A549 (cell line): Measurements from ENCODE around the gene ZBTB20. TPM values are rescaled to one million over a fixed set of nuclear protein-coding genes. Genes with fewer than 3 reads are reported as not detected.
A peak's percentile ranks its signal among the peaks of the same experiment; 100 is the strongest.

Experiments used
- ATAC-seq, 2 experiments: fragments of 200-7000 bp in 1 of 2; fragments of >200 bp in 1 of 2; cut with Nextera tagmentation in 1 of 2; cut with Tn5 transposase in 1 of 2; 3 replicates each; pipeline versions ENCODE4 v1.8.0 to v1.9.1; 2018 to 2020; ENCODE audit warnings: mild to moderate bottlenecking in 1 of 2, moderate library complexity in 1 of 2
- CTCF ChIA-PET: fragments of 300-600 bp; sonication (Branson Sonifier 250); formaldehyde crosslinking; extraction: SDS; loops from one replicate; lab custom pipeline; 2021; ENCODE audit warnings: antibody characterized with exemption, inconsistent platforms; lab: Yijun Ruan, JAX
- POLR2A ChIA-PET: fragments of 350-600 bp; formaldehyde crosslinking; extraction: SDS; loops from one replicate; lab custom pipeline; 2021; ENCODE audit warnings: antibody characterized with exemption, inconsistent platforms; lab: Yijun Ruan, JAX
- DNase-seq, 2 experiments: peaks; one replicate each; pipeline versions ENCODE4 v3.0.0 to v3.0.0-alpha.2; 2011 to 2016; ENCODE audit warnings: low read depth in 1 of 2, low spot score in 1 of 2
- FAIRE-seq: peaks from 2 replicates; lab custom pipeline; 2011; peaks lifted over from hg19 to GRCh38; lab: Jason Lieb, UNC
- H3K27ac ChIP-seq, 2 experiments: fragments of >200 bp; sonication (Bioruptor Twin); formaldehyde crosslinking; 3 replicates each; pipeline ENCODE4 v1.5.1; 2016 to 2017
- H3K4me1 ChIP-seq: fragments of >200 bp; sonication (Bioruptor Twin); formaldehyde crosslinking; 3 replicates; pipeline ENCODE4 v1.6.1; 2016
- H3K4me2 ChIP-seq: fragments of >200 bp; sonication (Bioruptor Twin); formaldehyde crosslinking; 3 replicates; pipeline ENCODE4 v1.6.1; 2016
- H3K4me3 ChIP-seq: fragments of >200 bp; sonication (Bioruptor Twin); formaldehyde crosslinking; 3 replicates; pipeline ENCODE4 v1.5.1; 2016
- H3K9me3 ChIP-seq: fragments of >200 bp; sonication (Bioruptor Twin); formaldehyde crosslinking; 3 replicates; pipeline ENCODE4 v1.6.1; 2016
- BHLHE40 ChIP-seq: IDR thresholded peaks from 2 replicates; pipeline ENCODE4 v1.6.1; 2012; ENCODE audit warnings: low read depth, low read length, inconsistent platforms
- CBX2 ChIP-seq: fragments of 200-600 bp; sonication (generic); IDR thresholded peaks from 2 replicates; pipeline ENCODE4 v1.6.1; 2016; ENCODE audit warnings: low read depth, mild to moderate bottlenecking, borderline replicate concordance
- CEBPB ChIP-seq, 2 experiments: fragments of >200 bp in 1 of 2; sonication (Bioruptor Twin) in 1 of 2; formaldehyde crosslinking in 1 of 2; IDR thresholded peaks; 2 replicates each; pipeline ENCODE4 v1.6.1; 2012 to 2016
- EHMT2 ChIP-seq: fragments of 200-600 bp; sonication (generic); IDR thresholded peaks from 2 replicates; pipeline ENCODE4 v1.6.1; 2016; ENCODE audit warnings: antibody characterized with exemption, low read depth, mild to moderate bottlenecking, moderate library complexity
- EP300 ChIP-seq, 2 experiments: fragments of >200 bp; sonication (Bioruptor Twin); formaldehyde crosslinking; IDR thresholded peaks; 2 replicates in 1 of 2; 3 replicates in 1 of 2; pipeline ENCODE4 v1.6.1; 2016 to 2017
- ESRRA ChIP-seq: fragments of 150-350 bp; IDR thresholded peaks from 2 replicates; pipeline ENCODE4 v1.6.1; 2014; ENCODE audit warnings: mild to moderate bottlenecking, low read length, borderline replicate concordance
- GATA3 ChIP-seq: IDR thresholded peaks from 2 replicates; pipeline ENCODE4 v1.6.1; 2012; ENCODE audit warnings: borderline replicate concordance
- HOXA7 ChIP-seq: fragments of 250-450 bp; sonication (Bioruptor Pico); IDR thresholded peaks from 2 replicates; pipeline ENCODE4 v1.5.0; 2020; ENCODE audit warnings: mild to moderate bottlenecking, moderate library complexity
- JUN ChIP-seq, 2 experiments: fragments of >200 bp; sonication (Bioruptor Twin); formaldehyde crosslinking; IDR thresholded peaks; 2 replicates in 1 of 2; 3 replicates in 1 of 2; pipeline ENCODE4 v1.6.1; 2016 to 2017
- JUNB ChIP-seq: fragments of >200 bp; sonication (Bioruptor Twin); formaldehyde crosslinking; IDR thresholded peaks from 2 replicates; pipeline ENCODE4 v1.6.1; 2016
- NFE2L2 ChIP-seq: fragments of 150-350 bp; conservative IDR thresholded peaks from 2 replicates; pipeline ENCODE4 v1.6.1; 2014; ENCODE audit warnings: low read length
- NPAS2 ChIP-seq: fragments of 250-450 bp; sonication (Bioruptor Pico); IDR thresholded peaks from 2 replicates; pipeline ENCODE4 v1.8.0; 2022; ENCODE audit warnings: mild to moderate bottlenecking, moderate library complexity, borderline replicate concordance
- RARB ChIP-seq: fragments of 250-450 bp; sonication (Bioruptor Pico); IDR thresholded peaks from 2 replicates; pipeline ENCODE4 v1.8.0; 2021; ENCODE audit warnings: mild to moderate bottlenecking, moderate library complexity
- RCOR1 ChIP-seq: fragments of 150-350 bp; IDR thresholded peaks from 2 replicates; pipeline ENCODE4 v1.6.1; 2014; ENCODE audit warnings: antibody characterized with exemption, low read length, low read depth
- REST ChIP-seq: fragments of 200-600 bp; sonication (generic); IDR thresholded peaks from 2 replicates; pipeline ENCODE4 v1.6.1; 2016; ENCODE audit warnings: antibody characterized with exemption, mild to moderate bottlenecking, moderate library complexity
- RFX5 ChIP-seq: fragments of 450-650 bp; IDR thresholded peaks from 2 replicates; pipeline ENCODE4 v1.7.1; 2014; ENCODE audit warnings: antibody characterized with exemption, mild to moderate bottlenecking, moderate library complexity
- SMC3 ChIP-seq: fragments of >200 bp; sonication (Bioruptor Twin); formaldehyde crosslinking; IDR thresholded peaks from 3 replicates; pipeline ENCODE4 v1.6.1; 2018; ENCODE audit warnings: inconsistent platforms
- TFCP2L1 ChIP-seq: fragments of 250-450 bp; sonication (Bioruptor Pico); IDR thresholded peaks from 2 replicates; pipeline ENCODE4 v1.5.0; 2021; ENCODE audit warnings: mild to moderate bottlenecking
- ZFP36 ChIP-seq: fragments of 450-650 bp; IDR thresholded peaks from 2 replicates; pipeline ENCODE4 v1.6.1; 2014; ENCODE audit warnings: borderline replicate concordance; ENCODE audit not compliant: partially characterized antibody
- WGBS: methylation state at CpG from one replicate; pipeline ENCODE4 v1.1.6; 2017; ENCODE audit errors: missing lambda C conversion rate; 5-methylcytosine and 5-hydroxymethylcytosine counted together
- polyA plus RNA-seq, 4 experiments: library from polyadenylated mRNA; depleted of rRNA in 3 of 4; stranded (reverse); fragments of >200 nt; fragmentation: RNase III in 1 of 4; extraction: RNeasy Plus Mini Kit Qiagen cat#74134 plus additional on column Dnase treatment in 1 of 4; gene quantifications; 2 replicates in 3 of 4; 3 replicates in 1 of 4; pipeline ENCODE4 v1.2.3, GENCODE V29; 2011 to 2017
- TF ChIP-seq, protein P1 (sequence below): fragments of 150-350 bp; IDR thresholded peaks from 2 replicates; pipeline ENCODE4 v1.6.1; 2014; ENCODE audit warnings: low read depth, mild to moderate bottlenecking, low read length
- TF ChIP-seq, protein P2 (sequence below): IDR thresholded peaks from 2 replicates; pipeline ENCODE4 v1.6.1; 2012

Gene ZBTB20
- polyA plus RNA-seq, 2 of the 4 experiments (the other 2 are of a cell fraction), result 0.85 to 5.0 TPM

DNA sequence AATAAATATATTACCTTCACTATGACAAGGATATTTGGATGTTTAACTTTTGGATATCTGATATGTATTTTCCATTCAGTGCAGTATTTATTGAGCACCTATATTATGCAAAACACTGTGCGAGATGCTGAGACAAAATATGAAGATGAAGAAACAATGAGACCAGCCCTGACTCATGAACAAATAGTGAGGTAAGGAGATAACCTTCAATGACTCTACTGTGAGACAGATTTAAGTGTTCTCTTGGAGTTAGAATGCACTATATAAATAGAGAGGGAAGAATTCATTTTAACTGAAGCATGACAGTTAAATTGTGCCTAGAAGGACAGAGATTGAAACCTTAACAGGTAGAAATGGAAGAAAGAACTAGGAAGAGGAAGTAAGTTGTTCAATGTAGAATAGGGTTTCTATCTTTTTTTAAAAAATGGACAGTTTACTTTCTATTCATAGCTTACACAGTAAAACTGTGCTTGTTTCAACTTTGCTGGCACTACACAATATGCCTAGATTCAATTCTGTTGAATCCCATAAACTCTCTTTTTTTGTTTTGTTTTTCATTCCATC, 124.2 kb downstream of the ZBTB20 start:
- FAIRE-seq, result no peak
- ATAC-seq, result 0 out of 6 replicates have a peak, but pooled peaks of 1 of the 2 experiments have one; percentile 32
- TF ChIP-seq ZFP36 (no peak), JUN (IDR thresholded peaks at IDR 0.05) (no peak), GATA3 (no peak), RCOR1 (no peak), CEBPB (IDR thresholded peaks at IDR 0.05) (no peak), NFE2L2 (no peak), JUNB (no peak), RARB (CRISPR knock-in tag) (no peak), RFX5 (no peak), SMC3 (no peak), ESRRA (no peak), REST (no peak)
- TF ChIP-seq, protein P1, sequence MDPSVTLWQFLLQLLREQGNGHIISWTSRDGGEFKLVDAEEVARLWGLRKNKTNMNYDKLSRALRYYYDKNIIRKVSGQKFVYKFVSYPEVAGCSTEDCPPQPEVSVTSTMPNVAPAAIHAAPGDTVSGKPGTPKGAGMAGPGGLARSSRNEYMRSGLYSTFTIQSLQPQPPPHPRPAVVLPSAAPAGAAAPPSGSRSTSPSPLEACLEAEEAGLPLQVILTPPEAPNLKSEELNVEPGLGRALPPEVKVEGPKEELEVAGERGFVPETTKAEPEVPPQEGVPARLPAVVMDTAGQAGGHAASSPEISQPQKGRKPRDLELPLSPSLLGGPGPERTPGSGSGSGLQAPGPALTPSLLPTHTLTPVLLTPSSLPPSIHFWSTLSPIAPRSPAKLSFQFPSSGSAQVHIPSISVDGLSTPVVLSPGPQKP, result no peak
- TF ChIP-seq, protein P2, sequence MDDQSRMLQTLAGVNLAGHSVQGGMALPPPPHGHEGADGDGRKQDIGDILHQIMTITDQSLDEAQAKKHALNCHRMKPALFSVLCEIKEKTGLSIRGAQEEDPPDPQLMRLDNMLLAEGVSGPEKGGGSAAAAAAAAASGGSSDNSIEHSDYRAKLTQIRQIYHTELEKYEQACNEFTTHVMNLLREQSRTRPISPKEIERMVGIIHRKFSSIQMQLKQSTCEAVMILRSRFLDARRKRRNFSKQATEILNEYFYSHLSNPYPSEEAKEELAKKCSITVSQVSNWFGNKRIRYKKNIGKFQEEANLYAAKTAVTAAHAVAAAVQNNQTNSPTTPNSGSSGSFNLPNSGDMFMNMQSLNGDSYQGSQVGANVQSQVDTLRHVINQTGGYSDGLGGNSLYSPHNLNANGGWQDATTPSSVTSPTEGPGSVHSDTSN, result no peak
- Histone ChIP-seq H3K27ac (no peak overlapping the region), H3K4me1 (no peaks in the 10 kb centered on the region), H3K9me3 (no peaks in the 10 kb centered on the region), H3K4me3 (no peak overlapping the region), H3K4me2 (no peak overlapping the region)
- ChIA-PET CTCF (no interaction called here), POLR2A (no interaction called here)
- no peak for DNase-seq
- WGBS, result 70% methylated on average over 1 of the region's 1 CpG

DNA sequence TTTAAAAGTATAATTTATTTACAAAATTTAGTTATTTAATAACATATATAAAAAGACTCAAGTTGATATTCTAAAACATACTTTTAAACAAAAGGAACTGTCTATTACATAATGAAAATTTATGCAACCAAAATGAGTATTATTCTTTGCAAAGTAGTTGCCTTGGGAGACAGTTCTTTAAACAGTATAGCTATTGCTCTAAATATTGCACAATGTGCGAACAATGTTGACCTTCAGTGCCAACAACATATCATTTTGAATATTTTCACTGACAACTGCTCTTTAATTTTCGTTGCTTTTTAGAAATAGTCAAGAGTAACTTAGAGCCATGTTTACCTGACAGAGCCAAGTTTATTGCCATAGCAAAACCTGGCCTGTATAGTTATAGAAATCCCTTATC, 124.9 kb downstream of the ZBTB20 start:
- no peaks in the 10 kb centered on the region for H3K9me3 ChIP-seq
- H3K27ac ChIP-seq, result no peak overlapping the region
- TF ChIP-seq NPAS2 (CRISPR knock-in tag), result no peak
- TF ChIP-seq CEBPB (IDR thresholded peaks at IDR 0.05), result peak; percentile 24 to 32; a peak in 1 of 4 replicates
- TF ChIP-seq, all 56 proteins: peak for 1
- H3K4me2 ChIP-seq, result no peak overlapping the region
- ChIA-PET CTCF (no interaction called here), POLR2A (no interaction called here)
- FAIRE-seq (no peak), ATAC-seq (no peak), DNase-seq (no peak)
- no peak overlapping the region for H3K4me3 ChIP-seq
- H3K4me1 ChIP-seq, result no peaks in the 10 kb centered on the region
- 52% methylated on average over 2 of the region's 2 CpGs for WGBS

- H3K27ac ChIP-seq, result no peak overlapping the region
- no peaks in the 10 kb centered on the region for H3K4me1 ChIP-seq
- ChIA-PET POLR2A (no interaction called here), CTCF (no interaction called here)
- DNase-seq, result no peak
- TF ChIP-seq CBX2, result no peak
- no peak for TF ChIP-seq HOXA7 (CRISPR knock-in tag)
- TF ChIP-seq REST, result no peak
- TF ChIP-seq EHMT2, result no peak
- no peak for TF ChIP-seq EP300 (IDR thresholded peaks at IDR 0.05)
- TF ChIP-seq TFCP2L1, result no peak
- TF ChIP-seq BHLHE40, result no peak
- TF ChIP-seq ESRRA, result no peak
- peaks cover 6% of the 10 kb centered on the region; the same call in 1 of the 3 replicates for H3K9me3 ChIP-seq
- FAIRE-seq, result no peak
- 88% methylated on average over 2 of the region's 2 CpGs for WGBS
- no peak for ATAC-seq
- no peak overlapping the region for H3K4me3 ChIP-seq
- no peak overlapping the region for H3K4me2 ChIP-seq
These were observed 126.0 kb downstream of the ZBTB20 start for GRCh38 chr3:115021061-115021460.
